GM18909 (cell line): ENCODE results near the gene KRT33B.
"Not testable (repeated sequence)": the region's sequence is repeated elsewhere in the genome, so short reads cannot be mapped to it uniquely, and the experiment has no call there.

Source experiments
- ATAC-seq: cut with Tn5 transposase; IDR thresholded peaks from one replicate; pipeline ENCODE4 v1.9.1; 2021; ENCODE audit warnings: mild to moderate bottlenecking; ENCODE audit not compliant: unreplicated experiment, poor library complexity

Gene KRT33B

GRCh38 chr17:41351177-41351576, 18.4 kb downstream of the KRT33B start:
- no peak for ATAC-seq

GRCh38 chr17:41350381-41350878, 19.2 kb downstream of the KRT33B start, which contains the start of gene KRT33A:
KRT33A (minus strand) TSS chr17:41350828; CDS start chr17:41350767, 61 bp downstream.
- not testable (repeated sequence) for ATAC-seq

- ATAC-seq: no peak
Observed at GRCh38 chr17:41347869-41348760, 21.5 kb downstream of the KRT33B start.

- ATAC-seq: not testable (repeated sequence)
Observed at GRCh38 chr17:41346421-41346820, 23.2 kb downstream of the KRT33B start.

GRCh38 chr17:41345992-41346391, 23.6 kb downstream of the KRT33B start:
- ATAC-seq: no peak

GRCh38 chr17:41343029-41343428, 26.6 kb downstream of the KRT33B start:
- ATAC-seq: no peak

GRCh38 chr17:41340934-41341861, 28.4 kb downstream of the KRT33B start:
- ATAC-seq: peak; percentile 40

- peak; percentile 39 for ATAC-seq
Observed at GRCh38 chr17:41340494-41340893, 29.1 kb downstream of the KRT33B start.

- ATAC-seq: no peak
Observed at GRCh38 chr17:41339571-41340172, 29.9 kb downstream of the KRT33B start.

- ATAC-seq: peak; percentile 45
Observed at GRCh38 chr17:41338961-41339485, 30.6 kb downstream of the KRT33B start.

GRCh38 chr17:41335747-41336146, 33.9 kb downstream of the KRT33B start:
- ATAC-seq: no peak

- no peak for ATAC-seq
Observed at GRCh38 chr17:41334385-41335305, 35.0 kb downstream of the KRT33B start.

- no peak for ATAC-seq
Observed at GRCh38 chr17:41333836-41334235, 35.8 kb downstream of the KRT33B start.

- no peak for ATAC-seq
Observed at GRCh38 chr17:41333098-41333497, 36.5 kb downstream of the KRT33B start.

GRCh38 chr17:41332239-41332638, 37.4 kb downstream of the KRT33B start:
- ATAC-seq: no peak

- no peak for ATAC-seq
Observed at GRCh38 chr17:41331606-41332005, 38.0 kb downstream of the KRT33B start.

- ATAC-seq: no peak
Observed at GRCh38 chr17:41329279-41329948, 40.2 kb downstream of the KRT33B start.

GRCh38 chr17:41328207-41328606, 41.4 kb downstream of the KRT33B start:
- no peak for ATAC-seq
